OCI-LY1 (cell line): ENCODE data around the gene PRRT1.

Experiments
- EZH2 ChIP-seq: fragments of 200-600 bp; sonication (generic), shearing (Covaris generic); IDR thresholded peaks from 2 replicates; pipeline ENCODE4 v1.8.0; 2017; ENCODE audit warnings: borderline replicate concordance, mixed run types, mild to moderate bottlenecking, antibody characterized with exemption, low read length, moderate library complexity, mixed read lengths
- TF ChIP-seq, protein P1 (sequence below): fragments of 200-600 bp; sonication (generic), shearing (Covaris generic); IDR thresholded peaks from 2 replicates; pipeline ENCODE4 v1.5.1; 2017; ENCODE audit warnings: mild to moderate bottlenecking, antibody characterized with exemption, low read length, moderate library complexity, mixed read lengths

DNA sequence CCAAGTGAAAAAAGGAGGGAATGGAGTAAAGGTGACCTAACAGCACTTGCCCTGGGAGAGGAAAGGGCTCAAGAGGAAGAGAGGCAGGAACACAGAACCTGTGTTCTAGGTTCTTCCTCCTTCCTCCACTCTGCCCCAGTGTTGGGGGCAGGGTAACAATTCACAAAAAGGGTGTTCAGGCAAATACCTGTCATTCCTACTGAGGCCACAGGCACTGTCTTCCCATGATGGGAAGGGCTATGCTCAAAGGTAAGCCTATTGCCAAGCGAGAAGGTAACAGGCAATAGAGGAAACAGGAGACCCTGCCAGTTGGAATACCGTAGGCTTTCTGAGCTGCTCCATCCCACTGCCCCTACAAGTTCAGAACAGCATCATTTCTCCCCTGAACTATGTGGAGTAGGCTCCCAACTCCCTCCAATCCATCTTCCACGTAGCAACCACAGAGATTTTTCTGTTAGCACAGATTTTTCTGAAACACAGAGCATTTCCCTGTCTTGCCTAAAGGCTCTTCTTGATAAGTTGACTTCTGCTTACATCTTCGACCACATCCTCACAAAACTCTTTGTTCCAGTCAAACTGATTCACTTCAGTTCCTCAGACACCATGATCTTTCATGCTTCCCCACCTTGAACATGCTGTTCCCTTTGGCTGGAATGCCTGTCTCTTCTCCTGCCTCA lies 21.4 kb upstream of the PRRT1 start:
- TF ChIP-seq, protein P1, sequence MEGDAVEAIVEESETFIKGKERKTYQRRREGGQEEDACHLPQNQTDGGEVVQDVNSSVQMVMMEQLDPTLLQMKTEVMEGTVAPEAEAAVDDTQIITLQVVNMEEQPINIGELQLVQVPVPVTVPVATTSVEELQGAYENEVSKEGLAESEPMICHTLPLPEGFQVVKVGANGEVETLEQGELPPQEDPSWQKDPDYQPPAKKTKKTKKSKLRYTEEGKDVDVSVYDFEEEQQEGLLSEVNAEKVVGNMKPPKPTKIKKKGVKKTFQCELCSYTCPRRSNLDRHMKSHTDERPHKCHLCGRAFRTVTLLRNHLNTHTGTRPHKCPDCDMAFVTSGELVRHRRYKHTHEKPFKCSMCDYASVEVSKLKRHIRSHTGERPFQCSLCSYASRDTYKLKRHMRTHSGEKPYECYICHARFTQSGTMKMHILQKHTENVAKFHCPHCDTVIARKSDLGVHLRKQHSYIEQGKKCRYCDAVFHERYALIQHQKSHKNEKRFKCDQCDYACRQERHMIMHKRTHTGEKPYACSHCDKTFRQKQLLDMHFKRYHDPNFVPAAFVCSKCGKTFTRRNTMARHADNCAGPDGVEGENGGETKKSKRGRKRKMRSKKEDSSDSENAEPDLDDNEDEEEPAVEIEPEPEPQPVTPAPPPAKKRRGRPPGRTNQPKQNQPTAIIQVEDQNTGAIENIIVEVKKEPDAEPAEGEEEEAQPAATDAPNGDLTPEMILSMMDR: no peak
- TF ChIP-seq EZH2: no peak
